HepG2 (cell line): ENCODE results near the gene MTHFD2L. TPM values are rescaled to one million over a fixed set of nuclear protein-coding genes. Genes with fewer than 3 reads are reported as not detected.

Experiments
- MEF2D ChIP-seq: sonication (generic); formaldehyde crosslinking; IDR thresholded peaks from 2 replicates; pipeline ENCODE4 v1.5.1; 2020; ENCODE audit warnings: mild to moderate bottlenecking, missing genetic modification reagents
- MYC ChIP-seq: sonication (generic); formaldehyde crosslinking; IDR thresholded peaks from 2 replicates; pipeline ENCODE4 v1.9.0; 2021; ENCODE audit warnings: missing genetic modification reagents, borderline replicate concordance
- RERE ChIP-seq: IDR thresholded peaks from 2 replicates; pipeline ENCODE4 v1.6.1; 2016; ENCODE audit warnings: low read depth, missing genetic modification reagents, missing compliant biosample characterization
- SNAPC2 ChIP-seq: sonication (generic); formaldehyde crosslinking; IDR thresholded peaks from 2 replicates; pipeline ENCODE4 v1.8.1; 2022; ENCODE audit warnings: mild to moderate bottlenecking, missing genetic modification reagents
- ZNF770 ChIP-seq: sonication (generic); formaldehyde crosslinking; IDR thresholded peaks from 2 replicates; pipeline ENCODE4 v1.5.0; 2020; ENCODE audit warnings: mild to moderate bottlenecking, missing genetic modification reagents
- polyA plus RNA-seq, 8 experiments: library from polyadenylated mRNA; depleted of rRNA in 3 of 8; stranded (reverse) in 7 of 8; unstranded in 1 of 8; fragments of >200 nt; fragmentation: Illumina TruSeq in 4 of 8; extraction: Trizol in 4 of 8; gene quantifications; 2 replicates each; pipeline versions ENCODE4 v1.2.1 to v1.2.3, GENCODE V29; 2011 to 2016; ENCODE audit warnings: low read depth in 4 of 8, missing spikeins in 1 of 8, mixed read lengths in 1 of 8; ENCODE audit not compliant: insufficient read depth in 1 of 8
- total RNA-seq, 5 experiments: library from RNA; depleted of rRNA; stranded (reverse); fragments of >200 nt; fragmentation: Illumina TruSeq; extraction: Trizol; gene quantifications; 2 replicates each; pipeline ENCODE4 v1.2.3, GENCODE V29; 2016; ENCODE audit warnings: low read depth in 1 of 5
- TF ChIP-seq, protein P1 (sequence below): sonication (generic); formaldehyde crosslinking; conservative IDR thresholded peaks from 2 replicates; pipeline ENCODE4 v1.4.0; 2020; ENCODE audit warnings: missing genetic modification reagents

MTHFD2L gene
- total and polyA plus RNA-seq, 2 of the 13 experiments (the other 11 are each of a cell fraction or from before 2014, with no cell fraction given), result 10.5 to 14.9 TPM

GRCh38 chr4:74181219-74181618 lies 23.3 kb downstream of the MTHFD2L start (continued):
- no peak for TF ChIP-seq RERE
- TF ChIP-seq, protein P1, sequence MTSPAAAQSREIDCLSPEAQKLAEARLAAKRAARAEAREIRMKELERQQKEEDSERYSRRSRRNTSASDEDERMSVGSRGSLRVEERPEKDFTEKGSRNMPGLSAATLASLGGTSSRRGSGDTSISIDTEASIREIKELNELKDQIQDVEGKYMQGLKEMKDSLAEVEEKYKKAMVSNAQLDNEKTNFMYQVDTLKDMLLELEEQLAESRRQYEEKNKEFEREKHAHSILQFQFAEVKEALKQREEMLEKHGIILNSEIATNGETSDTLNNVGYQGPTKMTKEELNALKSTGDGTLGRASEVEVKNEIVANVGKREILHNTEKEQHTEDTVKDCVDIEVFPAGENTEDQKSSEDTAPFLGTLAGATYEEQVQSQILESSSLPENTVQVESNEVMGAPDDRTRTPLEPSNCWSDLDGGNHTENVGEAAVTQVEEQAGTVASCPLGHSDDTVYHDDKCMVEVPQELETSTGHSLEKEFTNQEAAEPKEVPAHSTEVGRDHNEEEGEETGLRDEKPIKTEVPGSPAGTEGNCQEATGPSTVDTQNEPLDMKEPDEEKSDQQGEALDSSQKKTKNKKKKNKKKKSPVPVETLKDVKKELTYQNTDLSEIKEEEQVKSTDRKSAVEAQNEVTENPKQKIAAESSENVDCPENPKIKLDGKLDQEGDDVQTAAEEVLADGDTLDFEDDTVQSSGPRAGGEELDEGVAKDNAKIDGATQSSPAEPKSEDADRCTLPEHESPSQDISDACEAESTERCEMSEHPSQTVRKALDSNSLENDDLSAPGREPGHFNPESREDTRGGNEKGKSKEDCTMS (CRISPR knock-in tag), result no peak
- no peak for TF ChIP-seq MEF2D (CRISPR knock-in tag)
- TF ChIP-seq MYC (CRISPR knock-in tag), result no peak
- no peak for TF ChIP-seq ZNF770 (CRISPR knock-in tag)
- TF ChIP-seq SNAPC2, result no peak
